Activated CD8-positive, alpha-beta T cell treated with anti-CD3 and anti-CD28 coated beads for 36 hours (primary cell): ENCODE results near the gene LITAF. TPM values are rescaled to one million over a fixed set of nuclear protein-coding genes. Genes with fewer than 3 reads are reported as not detected.

ENCODE experiments used
- ATAC-seq: fragments of 200-7000 bp; cut with Tn5 transposase; one replicate; pipeline ENCODE4 v1.10.0; 2021; ENCODE audit warnings: mild to moderate bottlenecking, moderate library complexity
- CTCF ChIA-PET: fragments of 350-600 bp; sonication (Branson Sonifier 250); formaldehyde crosslinking; loops from one replicate; lab custom pipeline; 2021; ENCODE audit warnings: antibody characterized with exemption; lab: Charles Lee
- POLR2A ChIA-PET: fragments of 350-600 bp; sonication (Branson Sonifier 250); formaldehyde crosslinking; loops from one replicate; lab custom pipeline; 2021; ENCODE audit warnings: antibody characterized with exemption; lab: Charles Lee
- DNase-seq: peaks from one replicate; pipeline ENCODE4 v3.0.0-alpha.2; 2020
- H3K27ac Mint-ChIP-seq: one replicate; pipeline ENCODE4 v1.8.0; 2021; ENCODE audit warnings: mild to moderate bottlenecking, mixed read lengths
- H3K27me3 Mint-ChIP-seq: one replicate; pipeline ENCODE4 v1.8.0; 2021; ENCODE audit warnings: mixed read lengths
- H3K36me3 Mint-ChIP-seq: one replicate; pipeline ENCODE4 v1.8.0; 2021; ENCODE audit warnings: low read depth, mixed read lengths
- H3K4me1 Mint-ChIP-seq: one replicate; pipeline ENCODE4 v1.8.0; 2021; ENCODE audit warnings: low read depth, mixed read lengths
- H3K4me3 Mint-ChIP-seq: one replicate; pipeline ENCODE4 v1.8.0; 2021; ENCODE audit warnings: mild to moderate bottlenecking, moderate library complexity, mixed read lengths
- H3K9me3 Mint-ChIP-seq: one replicate; pipeline ENCODE4 v1.8.0; 2021; ENCODE audit warnings: mixed read lengths
- intact Hi-C: fragments of 100-400 bp; cut with micrococcal nuclease; formaldehyde crosslinking; loops from one replicate; pipeline ENCODE4 v1.10.0; 2022
- total RNA-seq, 2 experiments: library from RNA; stranded (reverse); gene quantifications; one replicate each; pipeline ENCODE4 v1.2.3, GENCODE V29; 2021
- TF ChIP-seq, protein P1 (sequence below): fragments of 200-600 bp; IDR thresholded peaks from one replicate; pipeline ENCODE4 v1.8.0; 2022; ENCODE audit warnings: antibody characterized with exemption, mild to moderate bottlenecking

The LITAF gene
- total RNA-seq, 2 experiments from 2014 or later = 108 to 110 TPM

DNA sequence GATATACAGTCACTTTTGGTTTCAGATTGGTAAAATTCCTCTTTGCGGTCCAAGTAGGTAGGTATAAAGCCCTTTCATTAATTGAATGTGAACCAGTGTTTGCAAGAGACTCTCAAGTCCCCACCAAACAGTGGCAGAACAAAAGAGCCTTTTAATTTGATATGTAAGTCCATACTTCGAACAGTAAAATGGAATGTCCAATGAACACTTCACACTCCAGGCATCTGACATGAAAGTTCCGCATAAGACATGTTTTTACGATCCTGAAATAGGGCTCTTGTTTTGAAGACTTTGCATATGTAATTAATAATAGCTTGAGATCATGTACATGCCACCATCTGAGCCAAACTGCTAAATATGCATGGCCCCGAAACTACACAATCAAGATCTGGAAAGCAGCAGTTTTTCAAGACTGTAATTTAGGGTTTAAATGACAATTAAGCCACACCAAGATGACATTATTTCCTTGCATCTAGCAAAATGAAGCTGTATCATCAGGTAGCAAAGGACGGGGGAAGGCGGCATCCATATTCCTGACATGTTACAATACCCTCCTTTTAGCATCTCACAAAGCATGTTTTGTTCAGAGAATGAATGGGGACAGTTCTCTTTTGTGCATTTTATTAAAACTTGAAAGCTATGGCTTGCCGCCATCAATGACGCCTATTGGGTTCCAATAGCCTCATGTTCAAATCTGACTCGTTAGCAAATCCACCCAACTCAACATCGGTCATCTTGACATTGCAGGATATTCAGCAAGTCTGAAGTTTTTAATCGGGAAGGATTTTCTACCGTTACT is 39.4 kb downstream of the LITAF start:
- H3K36me3 Mint-ChIP-seq = peaks cover 47% of the 10 kb centered on the region
- H3K4me3 Mint-ChIP-seq = no peak overlapping the region
- no peak overlapping the region for H3K27ac Mint-ChIP-seq
- no peaks in the 10 kb centered on the region for H3K27me3 Mint-ChIP-seq
- POLR2A ChIA-PET = interaction anchor here (1.0 to 1.1 kb wide), 2 partner anchors 10 to 35 kb away, joined by 3 read pairs; no protein-coding TSS in a partner anchor
- ATAC-seq = no peak
- H3K9me3 Mint-ChIP-seq = no peaks in the 10 kb centered on the region
- TF ChIP-seq, protein P1, sequence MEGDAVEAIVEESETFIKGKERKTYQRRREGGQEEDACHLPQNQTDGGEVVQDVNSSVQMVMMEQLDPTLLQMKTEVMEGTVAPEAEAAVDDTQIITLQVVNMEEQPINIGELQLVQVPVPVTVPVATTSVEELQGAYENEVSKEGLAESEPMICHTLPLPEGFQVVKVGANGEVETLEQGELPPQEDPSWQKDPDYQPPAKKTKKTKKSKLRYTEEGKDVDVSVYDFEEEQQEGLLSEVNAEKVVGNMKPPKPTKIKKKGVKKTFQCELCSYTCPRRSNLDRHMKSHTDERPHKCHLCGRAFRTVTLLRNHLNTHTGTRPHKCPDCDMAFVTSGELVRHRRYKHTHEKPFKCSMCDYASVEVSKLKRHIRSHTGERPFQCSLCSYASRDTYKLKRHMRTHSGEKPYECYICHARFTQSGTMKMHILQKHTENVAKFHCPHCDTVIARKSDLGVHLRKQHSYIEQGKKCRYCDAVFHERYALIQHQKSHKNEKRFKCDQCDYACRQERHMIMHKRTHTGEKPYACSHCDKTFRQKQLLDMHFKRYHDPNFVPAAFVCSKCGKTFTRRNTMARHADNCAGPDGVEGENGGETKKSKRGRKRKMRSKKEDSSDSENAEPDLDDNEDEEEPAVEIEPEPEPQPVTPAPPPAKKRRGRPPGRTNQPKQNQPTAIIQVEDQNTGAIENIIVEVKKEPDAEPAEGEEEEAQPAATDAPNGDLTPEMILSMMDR = no peak
- no peak for DNase-seq
- CTCF ChIA-PET = interaction anchor here (2.4 kb wide), 1 partner anchor 15 kb away, joined by 10 read pairs; no protein-coding TSS in a partner anchor
- H3K4me1 Mint-ChIP-seq = peaks cover 12% of the 10 kb centered on the region
- intact Hi-C loops = no loop called here

DNA sequence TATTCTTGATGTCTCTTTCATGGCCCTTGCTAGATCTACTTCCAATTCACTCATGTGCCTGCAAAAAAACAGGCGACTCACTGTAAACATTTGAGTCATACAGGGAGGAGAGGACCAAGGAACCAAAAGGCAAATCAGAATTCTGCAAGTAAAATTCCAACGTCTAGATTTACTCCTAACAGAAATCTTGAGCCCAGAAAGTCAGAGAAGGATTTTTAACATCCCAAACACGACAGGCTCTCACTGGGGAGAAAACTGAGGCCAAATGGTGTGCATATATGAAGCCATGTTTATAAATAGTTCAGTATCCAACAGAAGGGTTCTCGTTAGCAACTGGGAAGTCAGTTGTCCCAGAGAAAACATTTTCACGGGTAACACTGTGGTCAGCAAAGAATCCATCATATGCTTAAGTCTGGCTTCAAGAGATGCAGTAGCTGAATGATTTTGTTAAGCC is 40.1 kb downstream of the LITAF start:
- no peaks in the 10 kb centered on the region for H3K9me3 Mint-ChIP-seq
- ChIA-PET POLR2A (no interaction called here), CTCF (interaction anchor here (1.1 to 2.4 kb wide), 2 partner anchors 11 to 14 kb away, joined by 3 to 10 read pairs; no protein-coding TSS in a partner anchor)
- TF ChIP-seq, protein P1 = no peak
- peaks cover 42% of the 10 kb centered on the region for H3K36me3 Mint-ChIP-seq
- DNase-seq (no peak), ATAC-seq (no peak)
- H3K4me1 Mint-ChIP-seq = peaks cover 12% of the 10 kb centered on the region
- H3K4me3 Mint-ChIP-seq = no peak overlapping the region
- no peaks in the 10 kb centered on the region for H3K27me3 Mint-ChIP-seq
- H3K27ac Mint-ChIP-seq = peak overlapping the region; percentile 13
- intact Hi-C loops = no loop called here

DNA sequence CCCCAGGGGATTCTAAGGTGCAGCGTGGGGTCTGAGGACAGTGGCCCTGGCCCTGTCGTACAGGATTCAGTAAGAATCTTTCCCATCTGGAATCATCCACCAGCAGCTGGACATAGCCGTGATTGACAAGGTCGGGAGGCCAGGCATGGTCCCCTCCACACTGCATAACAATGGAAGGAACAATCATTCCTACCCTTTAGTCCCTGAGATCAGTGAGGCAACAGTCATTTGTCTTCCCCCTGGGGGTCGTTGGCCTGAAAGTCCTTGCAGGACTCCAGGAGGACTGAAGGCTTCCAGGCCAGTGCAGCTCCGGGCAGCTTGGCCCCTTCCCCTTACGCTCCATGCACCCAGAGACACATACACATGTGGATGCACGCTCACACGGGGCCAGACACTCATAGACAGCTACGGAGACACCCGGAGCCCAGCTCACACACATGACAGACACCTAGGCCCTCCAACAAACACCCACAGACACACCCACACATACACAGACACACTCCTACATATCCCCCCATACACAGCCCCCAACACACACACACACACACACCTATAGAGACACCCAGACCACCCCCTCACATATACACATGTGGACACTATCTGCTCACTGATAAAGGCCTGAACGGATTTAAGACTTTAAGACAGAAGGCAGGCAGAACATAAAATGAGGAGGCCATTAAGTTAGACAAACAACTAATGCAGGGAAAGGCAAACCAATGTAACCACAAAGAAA is 42.9 kb downstream of the LITAF start:
- intact Hi-C loops = no loop called here
- TF ChIP-seq, protein P1 = no peak
- Mint-ChIP-seq H3K4me1 (peaks cover 17% of the 10 kb centered on the region), H3K9me3 (no peaks in the 10 kb centered on the region), H3K4me3 (no peak overlapping the region), H3K27me3 (no peaks in the 10 kb centered on the region), H3K27ac (peak overlapping the region; percentile 0), H3K36me3 (peaks cover 18% of the 10 kb centered on the region)
- no peak for DNase-seq
- no peak for ATAC-seq
- POLR2A ChIA-PET = interaction anchor here (1.1 to 1.4 kb wide), 2 partner anchors 9 to 12 kb away, joined by 3 read pairs; no protein-coding TSS in a partner anchor
- CTCF ChIA-PET = interaction anchor here (1.1 kb wide), 1 partner anchor 12 kb away, joined by 3 read pairs; no protein-coding TSS in a partner anchor

DNA sequence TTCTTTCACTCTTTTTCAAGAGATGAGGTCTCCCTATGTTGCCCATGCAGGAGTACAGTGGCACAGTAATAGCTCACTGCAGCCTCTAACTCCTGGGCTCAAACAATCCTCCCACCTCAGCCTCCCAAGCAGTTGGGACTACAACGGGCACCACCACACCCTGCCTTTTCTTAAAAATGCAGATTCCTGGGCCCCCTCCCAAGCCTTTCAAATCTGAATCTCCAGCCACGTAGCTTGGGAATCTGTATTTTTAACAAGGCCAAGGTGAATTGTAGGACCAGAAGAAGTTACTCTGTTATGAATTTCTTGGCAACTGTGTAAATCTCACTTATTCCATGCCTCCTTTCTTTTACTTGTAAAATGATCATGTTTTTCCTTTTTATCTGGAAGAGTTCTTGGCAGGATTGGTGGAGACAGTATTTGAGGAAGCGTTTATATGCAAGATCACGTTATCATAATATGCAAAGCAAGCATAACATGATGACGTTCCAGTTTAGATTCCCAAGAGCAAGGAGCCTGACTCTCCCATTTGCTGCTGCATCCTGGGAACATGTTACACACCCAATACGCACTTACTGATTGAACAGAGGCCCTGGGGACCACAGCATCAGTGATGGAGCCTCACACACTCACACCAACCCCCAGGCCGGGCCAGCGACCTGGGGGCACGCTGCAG is 44.5 kb downstream of the LITAF start:
- TF ChIP-seq, protein P1 = no peak
- Mint-ChIP-seq H3K27me3 (no peaks in the 10 kb centered on the region), H3K27ac (no peak overlapping the region), H3K9me3 (no peaks in the 10 kb centered on the region), H3K4me3 (no peak overlapping the region), H3K4me1 (peaks cover 17% of the 10 kb centered on the region), H3K36me3 (peaks cover 3% of the 10 kb centered on the region)
- intact Hi-C loops = no loop called here
- ChIA-PET POLR2A (no interaction called here), CTCF (interaction anchor here (0.8 to 1.5 kb wide), 2 partner anchors 10 to 526 kb away, joined by 3 read pairs; no protein-coding TSS in a partner anchor)
- DNase-seq (no peak), ATAC-seq (no peak)
